AG04449 (cell line): ENCODE results near the gene RAB7A.
"Not testable (repeated sequence)": the region's sequence is repeated elsewhere in the genome, so short reads cannot be mapped to it uniquely, and the experiment has no call there.

ENCODE experiments used
- CTCF ChIA-PET: fragments of 350-600 bp; formaldehyde crosslinking; extraction: SDS; loops from one replicate; lab custom pipeline; 2021; ENCODE audit warnings: antibody characterized with exemption; lab: Yijun Ruan, JAX
- POLR2A ChIA-PET: fragments of 400-600, 350-600 bp; formaldehyde crosslinking; extraction: SDS; loops from one replicate; lab custom pipeline; 2020; ENCODE audit warnings: antibody characterized with exemption, inconsistent platforms; lab: Yijun Ruan, JAX
- DNase-seq: peaks from one replicate; pipeline ENCODE4 v3.0.0-alpha.2; 2010; ENCODE audit warnings: low read depth, low spot score
- H3K4me3 ChIP-seq: 2 replicates; pipeline ENCODE4 v1.5.1; 2011; ENCODE audit warnings: low read depth, mild to moderate bottlenecking, control low read depth, low read length
- TF ChIP-seq, protein P1 (sequence below): IDR thresholded peaks from one replicate; pipeline ENCODE4 v1.5.1; 2011; ENCODE audit warnings: mild to moderate bottlenecking, moderate library complexity, low read length, control low read depth, inconsistent platforms; ENCODE audit not compliant: insufficient read depth; ENCODE audit errors: missing control alignments

Gene RAB7A

DNA sequence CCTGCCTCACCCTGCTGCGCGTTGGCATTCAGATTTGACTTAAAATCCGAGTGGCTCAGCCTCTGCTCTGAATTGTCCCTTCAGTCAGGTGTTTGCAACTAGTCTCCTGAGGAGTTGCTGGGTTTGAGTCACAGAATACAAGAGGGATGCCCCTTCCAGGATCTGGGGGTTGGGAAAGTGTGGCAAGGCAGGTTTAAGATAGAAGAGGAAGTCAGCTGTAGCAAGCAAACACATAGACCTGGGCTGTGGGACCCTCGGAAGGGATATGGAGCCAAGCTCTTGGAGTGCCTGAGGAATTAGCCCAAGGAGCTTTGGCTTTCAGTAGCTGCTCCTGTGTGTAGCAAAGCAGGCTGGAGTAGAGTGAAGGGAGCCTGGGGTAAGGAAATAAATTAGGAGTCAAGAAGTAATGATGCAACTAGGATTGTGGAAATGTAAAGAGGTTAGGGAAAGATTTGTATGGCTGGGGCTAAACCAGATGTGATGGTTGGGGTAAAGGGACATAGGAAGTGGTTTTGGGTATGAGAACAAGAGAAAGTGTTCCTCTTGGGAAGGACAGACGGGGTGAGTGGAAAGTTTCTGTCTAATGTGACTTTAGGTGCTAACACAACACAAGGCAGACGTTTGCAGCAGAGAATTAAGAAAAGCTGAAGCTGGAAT is 41.2 kb downstream of the RAB7A start:
- TF ChIP-seq, protein P1, sequence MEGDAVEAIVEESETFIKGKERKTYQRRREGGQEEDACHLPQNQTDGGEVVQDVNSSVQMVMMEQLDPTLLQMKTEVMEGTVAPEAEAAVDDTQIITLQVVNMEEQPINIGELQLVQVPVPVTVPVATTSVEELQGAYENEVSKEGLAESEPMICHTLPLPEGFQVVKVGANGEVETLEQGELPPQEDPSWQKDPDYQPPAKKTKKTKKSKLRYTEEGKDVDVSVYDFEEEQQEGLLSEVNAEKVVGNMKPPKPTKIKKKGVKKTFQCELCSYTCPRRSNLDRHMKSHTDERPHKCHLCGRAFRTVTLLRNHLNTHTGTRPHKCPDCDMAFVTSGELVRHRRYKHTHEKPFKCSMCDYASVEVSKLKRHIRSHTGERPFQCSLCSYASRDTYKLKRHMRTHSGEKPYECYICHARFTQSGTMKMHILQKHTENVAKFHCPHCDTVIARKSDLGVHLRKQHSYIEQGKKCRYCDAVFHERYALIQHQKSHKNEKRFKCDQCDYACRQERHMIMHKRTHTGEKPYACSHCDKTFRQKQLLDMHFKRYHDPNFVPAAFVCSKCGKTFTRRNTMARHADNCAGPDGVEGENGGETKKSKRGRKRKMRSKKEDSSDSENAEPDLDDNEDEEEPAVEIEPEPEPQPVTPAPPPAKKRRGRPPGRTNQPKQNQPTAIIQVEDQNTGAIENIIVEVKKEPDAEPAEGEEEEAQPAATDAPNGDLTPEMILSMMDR = no peak
- POLR2A ChIA-PET = no interaction called here
- no peak for DNase-seq

GRCh38 chr3:128768471-128768870 is 42.5 kb downstream of the RAB7A start:
- H3K4me3 ChIP-seq = no peak overlapping the region
- ChIA-PET POLR2A (no interaction called here), CTCF (interaction anchor here (0.9 to 2.8 kb wide), 5 partner anchors 12 to 88 kb away, joined by 3 to 21 read pairs (median 5); no protein-coding TSS in a partner anchor)
- TF ChIP-seq, protein P1 = no peak
- no peak for DNase-seq

More for the DNA sequence above, 41.2 kb downstream of the RAB7A start:
- CTCF ChIA-PET = interaction anchor here (0.9 to 2.8 kb wide), 6 partner anchors 11 to 87 kb away, joined by 3 to 21 read pairs (median 4); no protein-coding TSS in a partner anchor
- H3K4me3 ChIP-seq = no peak overlapping the region

DNA sequence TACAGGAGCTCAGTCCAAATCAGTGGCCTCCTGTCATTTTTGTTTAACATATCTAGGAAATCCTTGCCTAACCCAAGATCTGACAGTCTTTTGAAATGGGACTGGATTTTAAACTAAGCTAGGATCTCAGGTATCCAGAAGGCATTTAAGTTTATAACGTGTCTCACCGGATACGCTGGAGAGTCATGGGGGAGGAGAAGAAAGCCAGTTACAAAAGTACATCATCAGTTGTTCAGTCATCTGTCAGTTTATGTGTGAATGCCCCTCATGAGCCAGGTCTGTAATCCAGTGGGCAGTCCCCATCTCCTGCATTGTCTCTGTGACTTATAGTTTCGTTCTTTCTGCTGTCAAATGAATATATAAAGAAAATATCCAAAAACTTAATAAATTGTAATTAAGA is 44.4 kb downstream of the RAB7A start:
- no peak overlapping the region for H3K4me3 ChIP-seq
- POLR2A ChIA-PET = no interaction called here
- TF ChIP-seq, protein P1 = no peak

DNA sequence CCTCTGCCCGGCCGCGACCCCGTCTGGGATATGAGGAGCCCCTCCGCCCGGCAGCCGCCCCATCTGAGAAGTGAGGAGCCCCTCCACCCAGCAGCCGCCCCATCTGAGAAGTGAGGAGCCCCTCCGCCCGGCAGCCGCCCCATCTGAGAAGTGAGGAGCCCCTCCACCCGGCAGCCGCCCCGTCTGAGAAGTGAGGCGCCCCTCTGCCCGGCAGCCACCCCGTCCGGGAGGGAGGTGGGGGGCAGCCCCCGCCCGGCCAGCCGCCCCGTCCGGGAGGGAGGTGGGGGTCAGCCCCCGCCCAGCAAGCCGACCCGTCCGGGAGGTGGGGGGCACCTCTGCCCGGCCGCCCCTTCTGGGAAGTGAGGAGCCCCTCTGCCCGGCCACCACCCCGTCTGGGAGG is 47.2 kb downstream of the RAB7A start:
- DNase-seq, H3K4me3 ChIP-seq, CTCF ChIA-PET, POLR2A ChIA-PET: not testable (repeated sequence)

More for the DNA sequence above, 44.4 kb downstream of the RAB7A start:
- no peak for DNase-seq
- CTCF ChIA-PET = interaction anchor here (1.3 to 2.8 kb wide), 5 partner anchors 10 to 90 kb away, joined by 3 to 10 read pairs (median 6); no protein-coding TSS in a partner anchor

- DNase-seq, CTCF ChIA-PET, POLR2A ChIA-PET, H3K4me3 ChIP-seq: not testable (repeated sequence)
Observed at GRCh38 chr3:128773592-128773991, 47.6 kb downstream of the RAB7A start.

GRCh38 chr3:128775241-128775640 is 49.3 kb downstream of the RAB7A start:
- CTCF ChIA-PET = no interaction called here
- DNase-seq = no peak
- POLR2A ChIA-PET = no interaction called here
- TF ChIP-seq, protein P1 = no peak
- no peak overlapping the region for H3K4me3 ChIP-seq

DNA sequence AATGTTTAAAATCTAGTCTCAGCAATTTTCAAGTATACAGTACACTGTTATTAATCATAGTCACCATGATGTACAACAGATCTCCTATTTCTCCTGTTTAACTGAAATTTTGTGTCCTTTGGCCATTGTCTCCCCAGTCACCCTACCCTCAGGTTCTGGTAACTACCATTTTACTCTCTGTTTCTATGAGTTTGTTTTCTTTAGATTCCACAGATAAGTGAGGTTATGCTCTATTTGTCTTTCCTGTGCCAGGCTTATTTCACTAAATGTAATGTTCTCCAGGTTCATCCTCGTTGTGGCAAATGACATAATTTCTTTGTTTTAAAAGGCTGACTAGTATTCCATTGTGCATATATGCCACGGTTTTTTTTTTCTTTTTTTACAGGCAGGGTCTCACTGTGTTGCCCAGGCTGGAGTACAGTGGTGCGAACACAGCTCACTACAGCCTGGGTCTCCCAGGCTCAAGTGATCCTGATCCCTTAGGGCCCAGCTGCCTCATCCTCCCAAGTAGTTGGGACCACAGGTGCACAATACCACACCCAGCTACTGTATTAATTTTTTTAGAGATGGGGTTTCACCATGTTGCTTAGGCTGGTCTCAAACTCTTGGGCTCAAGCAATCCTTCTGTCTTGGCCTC is 50.0 kb downstream of the RAB7A start:
- TF ChIP-seq, protein P1 = no peak
- ChIA-PET POLR2A (no interaction called here), CTCF (no interaction called here)
- no peak overlapping the region for H3K4me3 ChIP-seq
- DNase-seq = no peak
